ENCODE measurements around the gene CLCN5. TPM values are rescaled to one million over a fixed set of nuclear protein-coding genes. Genes with fewer than 3 reads are reported as not detected.

The CLCN5 gene
- total RNA-seq, 1 experiment from 2014 or later: 23.6 TPM

GRCh38 chrX:50002067-50002714 is 79.8 kb downstream of the CLCN5 start:
- DNase-seq (ENCODE audit: low read depth, low spot score) (no peak), ATAC-seq (no peak)
- no TSS peak for BruUV-seq (replicated peaks)
- no peaks in the 10 kb centered on the region for H3K4me1 ChIP-seq (ENCODE audit: control insufficient read depth, insufficient read depth, low read length)
- no peak overlapping the region for H3K4me3 ChIP-seq (ENCODE audit: low read depth in 2 of 2, low read length in 2 of 2)
- in situ Hi-C loops (cut with HindIII; ENCODE audit: low pct_unique_long_range_greater_than_20kb, low sequenced_read_pairs): no loop called here
- H3K27ac ChIP-seq (ENCODE audit: low read length): no peak overlapping the region
- CTCF ChIA-PET: interaction anchor here (0.6 kb wide), 1 partner anchor 28 kb away, joined by 6 read pairs; no protein-coding TSS in a partner anchor
- no peaks in the 10 kb centered on the region for H3K9me3 ChIP-seq (ENCODE audit: control insufficient read depth, insufficient read depth, low read depth, low read length)
- no peaks in the 10 kb centered on the region for H3K27me3 ChIP-seq (ENCODE audit: control insufficient read depth, insufficient read depth, low read length)
- TF ChIP-seq TCF7L2 (IDR thresholded peaks at IDR 0.05; ENCODE audit: low read depth, low read length): no peak
- TF ChIP-seq REST (IDR thresholded peaks at IDR 0.05; ENCODE audit: insufficient read depth in 1 of 2, low read depth in 2 of 2, low read length in 1 of 2): no peak
- no peak for TF ChIP-seq CTCF (IDR thresholded peaks at IDR 0.05)
- TF ChIP-seq POLR2AphosphoS5 (IDR thresholded peaks at IDR 0.05; ENCODE audit: low read depth, low read length): no peak
- TF ChIP-seq SIN3A (IDR thresholded peaks at IDR 0.05; ENCODE audit: borderline replicate concordance, insufficient read depth, low read depth, low read length): no peak
- H3K36me3 ChIP-seq (ENCODE audit: control insufficient read depth, insufficient read depth, low read length): no peaks in the 10 kb centered on the region
- intact Hi-C loops (cut with micrococcal nuclease; ENCODE audit: unreplicated experiment): no loop called here
- POLR2A ChIA-PET: no interaction called here

- TF ChIP-seq POLR2AphosphoS5 (IDR thresholded peaks at IDR 0.05; ENCODE audit: low read depth, low read length): no peak
- in situ Hi-C loops (cut with HindIII; ENCODE audit: low pct_unique_long_range_greater_than_20kb, low sequenced_read_pairs): no loop called here
- Histone ChIP-seq H3K27ac (ENCODE audit: low read length) (no peak overlapping the region), H3K36me3 (ENCODE audit: control insufficient read depth, insufficient read depth, low read length) (no peaks in the 10 kb centered on the region), H3K4me1 (ENCODE audit: control insufficient read depth, insufficient read depth, low read length) (no peaks in the 10 kb centered on the region), H3K27me3 (ENCODE audit: control insufficient read depth, insufficient read depth, low read length) (no peaks in the 10 kb centered on the region), H3K4me3 (ENCODE audit: low read depth in 2 of 2, low read length in 2 of 2) (no peak overlapping the region), H3K9me3 (ENCODE audit: control insufficient read depth, insufficient read depth, low read depth, low read length) (no peaks in the 10 kb centered on the region)
- ATAC-seq (no peak), DNase-seq (ENCODE audit: low read depth, low spot score) (no peak)
- POLR2A ChIA-PET: no interaction called here
- intact Hi-C loops (cut with micrococcal nuclease; ENCODE audit: unreplicated experiment): no loop called here
- CTCF ChIA-PET: no interaction called here
- BruUV-seq (replicated peaks): no TSS peak
Measured at GRCh38 chrX:50003467-50003866, 81.1 kb downstream of the CLCN5 start.

GRCh38 chrX:50003927-50004326 is 81.5 kb downstream of the CLCN5 start:
- TF ChIP-seq CTCF (IDR thresholded peaks at IDR 0.05): no peak
- no peak for TF ChIP-seq REST (IDR thresholded peaks at IDR 0.05; ENCODE audit: insufficient read depth in 1 of 2, low read depth in 2 of 2, low read length in 1 of 2)
- TF ChIP-seq TCF7L2 (IDR thresholded peaks at IDR 0.05; ENCODE audit: low read depth, low read length): no peak
- TF ChIP-seq SIN3A (IDR thresholded peaks at IDR 0.05; ENCODE audit: borderline replicate concordance, insufficient read depth, low read depth, low read length): no peak
- ATAC-seq (no peak), DNase-seq (ENCODE audit: low read depth, low spot score) (no peak)
- intact Hi-C loops (cut with micrococcal nuclease; ENCODE audit: unreplicated experiment) (no loop called here), in situ Hi-C loops (cut with HindIII; ENCODE audit: low pct_unique_long_range_greater_than_20kb, low sequenced_read_pairs) (no loop called here)
- Histone ChIP-seq H3K4me3 (ENCODE audit: low read depth in 2 of 2, low read length in 2 of 2) (no peak overlapping the region), H3K9me3 (ENCODE audit: control insufficient read depth, insufficient read depth, low read depth, low read length) (no peaks in the 10 kb centered on the region), H3K4me1 (ENCODE audit: control insufficient read depth, insufficient read depth, low read length) (no peaks in the 10 kb centered on the region), H3K27me3 (ENCODE audit: control insufficient read depth, insufficient read depth, low read length) (no peaks in the 10 kb centered on the region), H3K27ac (ENCODE audit: low read length) (no peak overlapping the region), H3K36me3 (ENCODE audit: control insufficient read depth, insufficient read depth, low read length) (no peaks in the 10 kb centered on the region)
- no TSS peak for BruUV-seq (replicated peaks)
- CTCF ChIA-PET: no interaction called here
- POLR2A ChIA-PET: no interaction called here
